HG03520 (cell line): ENCODE data around the gene DCC.

Source experiments
- ATAC-seq: cut with Tn5 transposase; IDR thresholded peaks from one replicate; pipeline ENCODE4 v1.9.1; 2021; ENCODE audit warnings: mild to moderate bottlenecking, moderate library complexity; ENCODE audit not compliant: unreplicated experiment

DCC gene

DNA sequence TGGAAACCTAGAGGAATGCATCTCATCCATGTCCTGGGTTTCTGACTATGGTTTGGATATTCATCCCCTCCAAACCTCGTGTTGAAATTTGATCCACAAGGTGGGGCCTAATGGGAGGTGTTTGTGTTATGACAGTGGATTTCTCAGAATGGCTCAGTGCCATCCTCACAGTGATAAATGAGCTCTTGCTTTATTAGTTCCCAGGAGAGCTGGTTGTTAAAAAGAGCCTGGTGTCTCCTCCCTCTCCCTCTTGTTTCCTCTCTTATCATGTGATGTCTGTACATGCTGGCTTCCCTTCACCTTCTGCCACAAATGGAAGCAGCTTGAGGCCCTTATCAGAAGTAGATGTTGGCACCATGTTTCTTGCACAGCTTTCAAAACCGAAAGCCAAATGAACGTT lies 424.3 kb downstream of the DCC start:
- ATAC-seq: no peak

DNA sequence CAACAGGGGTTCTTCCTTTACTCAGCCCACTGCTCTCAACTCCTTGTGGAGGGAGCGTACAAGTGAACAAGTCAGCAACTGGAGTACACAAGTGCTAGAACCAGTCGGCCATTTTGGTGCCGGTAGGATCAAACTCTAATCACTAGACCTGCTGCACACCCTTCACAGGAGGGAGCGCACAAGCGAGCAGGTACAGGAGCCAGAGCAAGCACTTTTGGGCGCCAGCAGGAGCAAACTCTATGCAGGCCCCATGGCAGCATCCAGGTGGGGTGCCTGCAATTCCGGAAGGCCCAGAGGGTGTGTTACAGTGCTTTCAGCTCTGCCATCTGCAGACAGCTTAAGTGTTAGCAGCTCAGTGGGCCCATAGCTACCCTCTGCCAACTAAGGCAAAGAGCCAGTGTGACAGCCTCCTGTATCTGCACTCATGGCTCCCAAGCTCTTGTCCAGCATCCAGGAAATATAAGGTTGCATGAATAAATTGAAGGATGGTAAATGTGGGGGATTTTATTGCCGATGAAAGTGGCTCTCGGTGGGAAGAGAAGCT lies 426.1 kb downstream of the DCC start:
- no peak for ATAC-seq

DNA sequence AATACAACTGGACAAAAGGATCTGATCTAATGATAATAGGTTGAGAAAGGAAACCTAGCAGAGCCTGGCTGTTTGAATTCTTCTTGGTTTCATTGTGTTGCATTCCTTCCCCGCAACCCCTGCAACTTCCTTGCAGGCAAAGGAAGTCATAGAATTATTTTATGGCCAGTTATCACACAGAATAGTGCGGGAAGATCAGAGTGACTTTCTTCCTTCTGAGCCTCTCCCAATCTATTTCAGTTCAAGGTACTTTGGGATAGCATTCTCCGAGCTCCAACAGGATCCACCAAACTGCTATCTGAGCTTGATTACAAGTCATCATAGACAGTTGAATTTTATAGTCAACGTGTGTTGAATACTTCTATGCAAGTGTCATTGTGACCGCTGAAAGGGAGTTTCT lies 441.1 kb downstream of the DCC start:
- no peak for ATAC-seq

DNA sequence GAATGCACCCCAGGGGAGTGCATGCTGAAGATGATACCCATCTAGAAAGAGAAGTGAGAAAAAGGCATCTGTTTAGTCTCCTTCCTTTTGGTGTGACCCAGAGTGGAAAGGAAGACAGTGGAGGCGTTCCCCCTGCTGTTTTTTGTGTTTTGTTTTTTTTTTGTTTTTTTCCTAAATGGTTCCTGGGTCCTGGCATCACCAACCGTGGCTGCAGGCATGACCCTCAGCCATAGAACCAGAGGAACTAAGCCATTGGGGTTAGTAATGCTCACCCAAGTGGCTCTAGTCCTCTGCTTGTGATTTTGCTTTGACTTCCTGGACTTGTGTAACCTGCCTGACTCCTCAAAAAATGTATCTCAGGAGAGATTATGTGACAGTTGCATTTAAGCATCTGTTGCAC lies 451.3 kb downstream of the DCC start:
- ATAC-seq: no peak

DNA sequence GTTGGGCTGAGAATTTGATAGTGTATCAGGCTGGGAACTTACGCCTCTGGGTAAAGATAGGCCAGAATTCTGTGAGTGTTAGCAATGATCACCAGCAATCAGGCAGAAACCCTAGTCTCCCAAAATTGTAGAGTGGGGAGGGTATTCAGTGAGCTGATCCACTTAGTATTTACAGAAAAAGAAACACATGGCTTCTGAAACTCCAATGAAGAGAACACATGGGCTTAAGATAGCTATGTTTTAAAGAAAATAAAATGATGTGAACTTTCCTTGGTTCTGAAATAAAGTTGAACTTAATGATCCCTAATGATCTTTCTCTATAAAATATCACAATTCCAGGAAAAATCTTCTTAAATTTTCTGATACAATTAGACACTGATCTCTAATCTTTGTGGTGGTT lies 472.8 kb downstream of the DCC start:
- no peak for ATAC-seq

DNA sequence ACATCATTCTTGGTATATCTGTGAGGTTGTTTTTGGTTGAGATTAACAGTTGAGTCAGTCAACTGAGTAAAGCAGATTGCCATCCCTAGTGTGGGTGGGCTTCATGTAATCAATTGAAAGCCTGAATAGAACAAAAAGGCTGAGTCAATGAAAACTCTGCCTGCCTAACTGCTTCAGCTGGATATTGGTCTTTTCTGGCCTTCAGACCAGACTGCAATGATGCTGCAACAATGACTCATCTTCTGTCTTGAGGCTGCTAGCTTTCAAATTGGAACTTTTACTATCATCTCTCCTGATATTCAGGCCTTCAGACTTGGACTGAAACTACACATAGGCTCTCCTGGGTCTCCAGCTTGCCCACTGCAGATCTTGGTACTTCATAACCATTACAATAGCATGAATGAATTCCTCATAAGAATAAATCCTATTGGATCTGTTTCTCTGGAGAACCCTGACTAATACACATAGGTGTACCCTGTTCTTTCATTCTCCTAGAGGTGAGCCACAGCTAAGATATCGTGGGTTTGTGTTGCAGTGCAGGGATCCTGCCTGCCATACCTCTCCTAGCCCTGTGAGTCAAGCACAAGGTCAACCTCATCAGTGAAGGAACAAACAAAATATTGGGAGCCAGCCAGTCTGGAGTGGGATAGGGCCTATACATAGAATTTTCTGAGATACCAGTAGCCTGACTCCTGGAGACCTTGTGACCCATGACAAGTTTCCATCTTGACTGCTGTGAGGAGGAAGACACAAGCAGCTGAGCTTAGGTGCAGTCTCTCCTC lies 473.8 kb downstream of the DCC start:
- no peak for ATAC-seq

DNA sequence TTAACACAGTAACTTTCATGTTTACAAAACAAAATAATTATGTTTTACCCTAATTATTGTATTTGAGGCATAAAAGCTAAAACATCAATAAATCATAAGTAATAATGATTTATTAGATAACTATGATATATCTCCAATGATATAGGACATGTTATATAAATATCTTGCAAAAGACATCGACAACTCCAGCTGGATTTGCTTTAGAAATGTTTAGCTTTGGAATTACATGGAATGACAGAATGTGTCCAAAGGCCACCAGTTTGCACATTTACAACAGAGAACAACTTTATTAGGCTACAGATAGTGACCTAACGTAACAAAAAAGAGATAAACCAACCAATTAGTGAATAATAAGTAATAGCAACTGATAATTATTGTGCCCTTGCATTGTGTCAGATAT lies 475.7 kb downstream of the DCC start:
- no peak for ATAC-seq

DNA sequence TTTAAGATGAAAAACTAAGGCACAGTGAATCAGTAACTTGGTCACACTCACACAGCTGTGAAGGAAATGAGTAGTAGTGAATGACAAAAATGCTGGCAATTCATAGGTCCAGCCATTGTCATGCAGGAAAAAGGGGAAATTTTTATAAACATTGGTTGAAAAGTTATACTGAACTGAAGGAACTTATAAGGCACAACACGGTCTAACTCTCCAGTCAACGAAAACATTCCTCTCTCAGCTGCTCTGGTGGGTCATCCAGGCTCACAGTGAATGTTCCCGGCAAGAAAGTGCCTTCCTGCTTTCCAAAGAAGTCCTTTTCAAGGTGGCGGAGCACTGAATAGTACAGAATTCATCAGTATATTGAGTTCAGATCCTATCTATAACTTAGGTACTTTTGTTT lies 476.1 kb downstream of the DCC start:
- ATAC-seq: no peak

DNA sequence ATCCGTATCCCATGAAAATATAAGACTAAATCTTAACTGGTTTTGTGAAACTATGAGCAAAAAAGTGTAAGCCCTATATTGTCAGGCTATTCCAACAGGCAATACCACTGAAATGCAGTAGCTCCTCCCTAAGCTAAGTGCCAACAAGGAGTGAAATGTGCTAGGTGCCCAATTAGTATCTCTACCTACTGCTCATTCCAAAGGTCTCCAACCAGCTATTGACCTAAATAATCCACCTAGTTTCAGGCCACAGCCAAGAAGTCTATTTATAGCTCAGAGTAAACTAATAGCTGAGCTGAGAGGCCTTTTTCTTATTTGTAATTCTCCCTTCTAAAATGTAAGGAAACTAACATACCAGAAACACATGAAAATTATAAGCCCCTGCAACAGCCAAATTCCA lies 482.2 kb downstream of the DCC start:
- ATAC-seq: no peak

DNA sequence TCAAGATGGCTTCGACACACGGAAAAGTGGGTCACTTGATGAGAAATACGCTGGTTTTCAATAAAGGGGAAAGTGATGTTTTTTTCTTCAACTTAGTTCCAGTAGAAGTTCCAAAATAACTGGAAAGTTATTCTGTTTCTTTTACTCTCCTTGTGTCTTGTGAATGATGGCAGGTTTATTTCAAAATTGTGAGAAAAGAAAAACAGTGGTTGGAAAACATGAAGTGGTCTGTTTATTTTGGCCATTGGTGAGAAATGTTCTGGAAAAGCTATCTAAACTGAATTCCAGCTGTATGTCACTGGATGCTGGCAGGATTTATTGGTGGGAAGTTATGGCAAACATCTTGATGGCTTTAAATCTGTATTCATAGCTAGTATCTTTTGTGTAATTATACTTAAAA lies 484.1 kb downstream of the DCC start:
- no peak for ATAC-seq

DNA sequence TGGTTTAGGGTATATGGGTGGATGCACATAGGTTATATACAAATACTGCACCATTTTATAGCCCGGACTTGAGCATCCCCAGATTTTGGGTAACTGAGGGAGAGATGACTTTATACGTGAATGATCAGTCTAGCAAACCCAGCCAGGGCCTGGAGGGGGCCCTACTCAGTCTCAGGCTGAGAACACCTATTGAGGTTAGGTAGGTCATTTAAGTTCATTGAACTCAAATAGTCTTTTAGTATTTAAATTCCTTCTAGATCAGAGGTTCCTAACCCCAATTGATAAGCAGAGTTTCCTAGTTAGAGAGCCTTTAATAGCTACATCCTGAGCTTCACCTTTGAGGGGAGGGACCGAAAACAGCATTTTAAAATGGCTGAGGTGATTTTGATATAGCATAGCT lies 487.0 kb downstream of the DCC start:
- no peak for ATAC-seq

DNA sequence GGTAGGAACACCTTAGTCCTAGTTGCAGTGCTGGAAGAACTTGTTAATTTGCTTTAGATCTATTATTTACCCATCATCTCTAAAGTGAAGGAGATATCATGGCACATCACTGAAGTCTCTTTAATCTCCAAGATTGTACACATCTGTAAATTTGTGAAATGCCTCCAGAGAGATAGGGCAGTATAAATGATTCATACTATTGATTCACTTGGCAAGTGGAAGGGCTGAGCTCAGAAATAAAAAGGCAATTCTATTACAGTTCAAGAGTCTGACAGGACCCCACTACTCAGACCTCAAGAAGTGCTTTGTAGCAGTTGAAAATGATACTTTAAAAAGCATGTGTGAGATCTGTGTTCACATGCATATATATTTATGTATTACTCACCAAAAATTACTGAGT lies 489.3 kb downstream of the DCC start:
- ATAC-seq: no peak

DNA sequence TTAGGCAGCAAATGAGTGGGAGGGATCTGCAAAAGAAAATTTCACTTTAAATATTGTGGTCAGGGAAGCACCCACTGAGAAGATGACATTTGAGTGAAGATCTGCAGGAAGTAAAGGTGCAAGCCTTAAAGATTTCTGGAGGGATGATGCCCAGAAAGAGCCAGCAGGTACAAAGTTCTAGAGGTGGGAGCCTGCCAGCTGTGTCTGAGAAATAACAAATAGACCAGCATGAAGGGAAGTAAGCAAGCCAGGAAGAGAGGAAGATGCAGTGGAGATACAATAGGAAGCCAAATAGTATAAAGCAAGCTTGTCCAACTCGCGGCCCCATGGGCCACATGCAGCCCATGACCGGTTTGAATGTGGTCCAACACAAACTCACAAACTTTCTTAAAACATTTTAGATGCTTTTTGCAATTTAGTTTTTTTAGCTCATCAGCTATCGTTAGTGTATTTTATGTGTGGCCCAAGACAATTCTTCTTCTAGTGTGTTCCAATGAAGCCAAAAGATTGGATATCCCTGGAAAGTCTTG lies 489.9 kb downstream of the DCC start:
- ATAC-seq: no peak

DNA sequence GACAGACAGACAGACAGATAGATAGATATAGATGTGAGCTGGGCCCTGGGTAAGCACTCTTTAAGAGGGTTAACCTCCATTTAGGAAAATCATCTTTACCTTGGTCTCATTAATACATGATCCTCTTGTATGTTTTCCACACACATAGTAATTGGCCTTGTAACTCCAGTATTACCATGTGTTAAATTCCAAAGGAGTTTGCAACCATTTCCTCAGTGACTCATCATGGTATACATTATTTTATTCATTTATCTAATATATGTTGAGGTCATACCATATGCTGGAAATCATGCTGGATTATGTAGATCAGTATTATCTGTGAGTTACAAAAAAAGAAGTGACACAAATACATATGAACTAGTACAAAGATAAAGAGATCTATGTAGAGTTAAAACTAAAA lies 504.3 kb downstream of the DCC start:
- ATAC-seq: no peak

DNA sequence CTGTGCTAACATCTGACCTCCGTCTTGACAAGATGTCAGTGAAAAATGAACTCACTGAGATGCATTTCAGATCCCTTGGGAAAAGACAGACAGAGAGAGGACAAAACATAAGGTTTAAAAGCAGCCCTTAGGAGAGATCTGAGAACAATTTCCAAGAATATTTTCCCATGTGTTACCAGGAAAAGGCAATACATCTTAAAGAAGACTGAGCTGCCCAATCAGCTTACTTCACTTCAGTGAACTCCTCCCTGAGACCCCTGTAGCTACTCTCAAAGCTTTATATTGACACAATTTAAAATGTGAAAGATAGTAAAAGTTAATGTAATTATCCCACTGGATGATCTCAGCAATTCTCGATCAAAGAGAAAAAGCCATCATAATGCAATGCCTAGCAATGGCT lies 505.0 kb downstream of the DCC start:
- no peak for ATAC-seq

DNA sequence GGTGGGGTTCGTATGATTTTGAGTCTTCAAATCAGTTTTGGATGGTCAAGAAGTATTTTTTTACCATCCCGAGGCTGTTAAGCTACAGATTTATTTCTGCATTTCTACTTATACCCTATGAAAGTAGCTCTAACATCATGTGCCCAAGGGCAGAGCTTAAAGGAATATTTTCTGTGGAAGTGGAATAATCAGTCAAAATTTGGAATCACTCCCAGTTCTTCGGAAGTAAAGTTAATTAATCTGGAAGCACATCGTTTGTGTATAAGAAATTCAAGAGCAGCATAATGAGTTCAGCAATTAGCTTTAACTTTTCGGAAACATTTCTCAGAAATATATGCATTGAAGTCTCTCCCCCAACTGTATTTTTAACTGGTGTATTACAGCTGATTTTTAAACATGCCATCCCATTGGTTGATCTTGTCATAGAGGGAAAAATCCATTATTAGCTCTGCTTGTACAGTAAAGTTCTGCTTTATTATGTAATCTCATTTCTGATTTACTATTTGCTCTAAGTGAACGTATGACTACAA lies 510.1 kb downstream of the DCC start:
- no peak for ATAC-seq

DNA sequence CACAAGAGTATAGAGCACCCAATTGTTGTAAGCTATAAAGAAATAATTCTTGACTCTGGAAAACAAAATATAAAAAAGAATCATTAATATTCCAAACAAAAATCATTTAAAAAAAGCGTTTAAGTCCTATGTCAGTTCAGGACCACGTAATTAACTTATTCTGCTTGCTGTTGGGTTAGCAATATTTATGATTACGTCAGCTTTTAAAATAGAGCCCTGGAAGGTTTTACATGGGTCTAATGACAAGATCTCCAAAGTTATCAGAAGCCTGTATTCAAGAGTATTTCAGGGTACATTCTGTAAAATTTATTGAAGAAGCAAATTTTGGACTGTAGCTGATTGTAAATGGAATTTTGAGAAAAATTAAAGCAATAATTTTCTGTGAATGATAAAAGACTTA lies 521.6 kb downstream of the DCC start:
- ATAC-seq: no peak

DNA sequence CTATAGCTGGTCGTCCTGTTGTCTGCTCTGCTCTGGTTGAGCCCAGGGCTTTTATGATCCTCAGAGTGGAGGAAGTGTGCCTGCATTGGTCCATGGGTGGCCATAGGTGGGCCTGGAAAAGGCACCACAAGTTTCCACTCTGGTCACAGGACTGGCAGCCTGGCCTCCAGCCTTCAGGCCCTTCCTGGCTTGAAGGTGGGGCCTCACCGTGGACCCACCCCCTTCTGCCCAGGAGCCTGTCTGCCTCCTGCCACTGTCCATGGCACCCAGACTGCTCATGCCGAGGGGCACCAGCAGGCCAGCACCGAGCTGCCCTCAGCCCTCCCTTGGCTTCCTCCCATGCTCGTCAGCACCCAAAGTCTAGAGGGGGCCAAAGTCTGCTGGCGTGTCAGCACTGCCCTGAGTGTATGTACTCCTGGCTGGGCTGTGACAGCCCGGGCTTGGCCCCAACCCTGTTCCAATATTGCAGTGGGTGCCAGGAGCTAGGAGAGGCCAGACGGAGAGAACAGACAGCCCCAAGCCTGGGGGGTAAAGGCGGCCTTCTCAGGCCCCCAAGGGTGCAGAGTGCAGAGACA lies 529.4 kb downstream of the DCC start:
- no peak for ATAC-seq

DNA sequence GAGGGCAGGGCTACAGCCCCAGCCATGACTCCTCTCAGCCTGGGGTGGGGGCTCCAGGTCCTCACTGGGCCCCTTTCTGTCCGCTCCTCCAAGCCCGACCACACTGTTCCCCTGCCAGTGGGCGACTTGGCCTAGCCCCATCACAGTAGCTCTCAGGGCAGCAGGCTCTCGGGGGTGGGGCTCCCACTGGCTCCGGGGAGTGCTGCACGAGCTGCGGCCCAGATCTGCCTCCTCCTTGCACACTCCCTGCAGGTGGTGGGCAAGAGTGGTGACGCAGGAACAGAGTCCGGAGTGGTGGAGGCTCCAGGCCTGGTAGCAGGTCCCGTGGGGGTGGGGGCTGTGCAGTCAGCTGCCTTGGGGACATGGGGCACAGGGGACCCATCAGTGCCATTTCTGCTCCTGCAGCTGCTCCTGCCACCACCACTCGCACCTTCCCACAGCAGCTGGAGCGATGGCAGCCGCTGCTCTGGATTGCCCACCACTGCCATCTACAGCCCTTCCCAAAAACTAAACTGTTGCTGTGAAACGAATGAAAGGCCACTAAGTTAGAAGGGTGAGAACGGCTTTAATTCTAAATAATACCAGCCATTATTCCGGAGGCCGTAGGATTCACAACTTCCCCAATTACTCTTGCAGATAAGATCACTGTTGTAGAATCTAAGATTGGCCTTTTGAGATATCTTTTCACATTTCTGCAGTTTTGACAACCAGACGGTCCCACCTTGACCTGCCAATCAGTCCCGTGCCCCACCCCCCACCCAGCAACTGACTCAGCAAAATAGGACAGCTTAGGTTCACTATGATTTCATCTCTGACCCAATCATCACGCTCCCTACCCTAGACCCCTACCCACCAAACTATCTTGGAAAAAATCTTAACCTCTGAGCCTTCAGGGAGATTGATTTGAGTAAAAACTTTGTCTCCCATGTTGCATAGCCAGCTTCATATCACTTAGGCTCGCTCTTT lies 530.2 kb downstream of the DCC start:
- no peak for ATAC-seq

DNA sequence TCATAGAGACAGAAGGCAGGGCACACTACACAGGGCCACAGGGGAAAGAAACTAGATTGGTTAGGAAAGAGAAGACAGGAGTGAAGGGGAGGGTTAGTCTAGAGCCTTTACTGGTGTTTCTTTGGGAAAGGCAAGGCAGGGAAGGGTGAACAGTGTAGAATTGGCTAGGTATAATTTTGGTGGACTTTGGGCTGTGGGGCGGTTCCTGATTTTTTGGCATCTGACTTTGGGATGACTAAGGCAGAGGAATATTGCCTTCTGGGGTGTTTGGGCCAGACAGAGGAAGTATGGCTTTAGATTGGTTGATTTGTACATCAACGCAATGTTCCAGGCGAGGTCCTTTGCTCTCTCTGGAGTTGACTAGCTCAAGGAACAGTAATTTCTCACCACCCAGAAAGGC lies 534.8 kb downstream of the DCC start:
- ATAC-seq: no peak

DNA sequence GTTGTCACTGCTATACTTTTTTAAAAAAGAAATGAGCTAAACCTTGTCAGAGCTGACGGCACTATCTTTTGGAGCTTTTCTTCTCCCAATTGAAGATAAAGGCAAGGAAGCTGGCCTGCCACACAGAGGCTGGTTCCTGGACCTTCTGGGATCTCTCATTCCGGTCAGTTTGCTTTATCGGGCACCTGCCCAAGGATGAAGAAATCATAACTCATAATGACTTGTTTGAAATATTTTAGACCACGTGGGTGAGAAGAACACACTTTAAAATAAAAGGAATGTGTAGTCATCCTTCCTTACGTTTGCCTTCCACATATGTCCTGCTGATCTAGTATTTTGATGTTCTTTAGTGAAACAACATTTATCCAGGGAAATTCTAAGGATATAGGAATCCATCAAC lies 535.7 kb downstream of the DCC start:
- no peak for ATAC-seq
